HG03095 (cell line): ENCODE results near the gene CCDC61.

Experiments
- ATAC-seq: cut with Tn5 transposase; IDR thresholded peaks from one replicate; pipeline ENCODE4 v1.9.1; 2021; ENCODE audit warnings: moderate library complexity; ENCODE audit not compliant: unreplicated experiment

The CCDC61 gene

DNA sequence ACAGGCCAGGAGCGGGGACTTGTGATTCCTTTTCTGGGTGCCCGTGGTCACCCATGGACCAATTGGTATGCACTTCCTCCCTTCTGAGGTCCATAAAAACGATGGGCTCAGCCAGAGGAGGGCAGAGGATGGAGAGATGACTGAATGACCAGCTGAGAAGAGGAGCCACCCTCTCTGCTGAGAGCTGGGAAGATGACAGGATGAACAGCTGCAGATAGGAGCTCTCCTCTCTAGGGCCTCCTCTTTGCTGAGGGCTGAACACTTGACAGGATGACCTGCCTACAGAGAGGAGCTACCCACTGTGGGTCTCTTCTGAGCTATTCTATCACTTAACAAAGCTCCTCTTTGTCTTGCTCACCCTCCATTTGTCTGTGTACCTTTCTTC lies 41.5 kb downstream of the CCDC61 start:
- no peak for ATAC-seq

DNA sequence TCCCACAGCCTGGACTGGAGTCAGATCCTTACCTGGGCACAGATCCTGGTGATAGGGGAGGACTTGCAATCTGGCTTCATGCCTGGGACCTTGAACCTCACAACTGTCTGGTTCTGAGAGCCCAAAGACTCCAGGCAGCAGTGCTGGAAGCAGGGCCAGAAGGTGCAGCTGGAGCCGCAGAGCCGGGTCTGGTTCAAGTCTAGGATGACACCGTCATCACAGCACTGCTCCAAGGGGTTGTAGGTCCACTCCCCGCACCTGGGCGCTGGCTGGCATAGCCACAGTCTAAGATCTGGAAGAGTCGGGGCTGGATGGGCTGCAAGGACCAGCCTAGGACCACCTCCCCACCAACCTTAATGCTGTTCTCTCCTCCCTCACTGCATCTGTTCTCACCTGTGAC lies 44.9 kb downstream of the CCDC61 start:
- no peak for ATAC-seq

DNA sequence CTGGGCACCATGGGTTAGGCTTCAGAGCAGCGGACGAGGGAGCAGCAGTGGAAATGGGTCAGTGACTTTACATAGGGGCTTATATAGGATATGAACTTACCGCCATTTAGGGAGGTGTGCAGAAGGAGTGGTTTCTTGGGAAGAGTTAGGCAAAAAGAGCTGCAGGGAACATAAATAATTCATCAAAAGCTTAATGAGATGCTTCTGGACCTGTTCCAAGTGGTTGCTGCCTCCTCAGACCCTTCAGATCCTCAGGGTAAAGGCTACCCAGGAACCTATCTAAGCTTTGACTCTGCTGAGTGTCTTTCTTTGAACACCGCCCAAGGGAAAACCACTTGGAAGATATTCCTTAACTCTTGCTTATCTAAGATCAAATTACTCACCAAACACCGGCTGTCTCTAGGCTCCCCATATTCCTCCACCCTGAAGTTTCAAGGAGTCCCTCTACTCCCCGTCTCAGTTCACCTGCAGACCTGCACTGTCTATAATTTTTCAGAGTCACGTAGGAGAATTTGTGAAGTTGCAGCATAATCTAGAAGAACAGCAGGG lies 45.8 kb downstream of the CCDC61 start, which contains the start of gene IGFL4:
TSS of gene IGFL4 (minus strand) at position 51 of the 549 bp plus-strand sequence. CDS start at position 11, 40 bp downstream.
- no peak for ATAC-seq

DNA sequence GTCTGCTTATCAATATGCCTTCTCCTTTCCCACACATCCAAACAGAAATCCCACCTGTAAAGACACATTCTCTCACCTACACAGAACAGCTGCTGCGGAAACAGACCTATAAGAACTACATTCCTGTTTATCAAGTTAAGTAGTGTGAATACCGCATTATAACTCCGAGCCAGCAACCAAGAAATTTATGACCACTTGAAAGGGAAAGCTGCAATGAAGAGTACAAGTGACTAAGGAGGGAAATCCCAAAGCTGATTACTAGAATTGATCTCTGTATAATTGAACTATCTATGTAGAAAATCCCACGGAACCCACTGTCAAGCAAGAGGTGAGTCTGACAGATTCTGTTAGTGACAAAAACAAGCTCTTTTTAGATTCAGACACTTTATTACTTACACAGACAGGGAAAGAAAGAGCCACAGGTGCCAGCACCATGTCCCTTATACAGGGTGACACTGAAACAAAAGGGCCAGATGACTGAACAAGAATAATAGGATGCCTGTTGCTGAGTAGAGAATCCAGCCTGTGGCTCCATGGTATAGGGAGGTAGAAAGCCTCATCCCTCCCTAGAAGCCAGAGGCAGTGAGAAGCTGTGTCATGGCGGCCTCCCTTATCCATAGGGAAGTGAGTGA lies 47.1 kb downstream of the CCDC61 start:
- no peak for ATAC-seq

DNA sequence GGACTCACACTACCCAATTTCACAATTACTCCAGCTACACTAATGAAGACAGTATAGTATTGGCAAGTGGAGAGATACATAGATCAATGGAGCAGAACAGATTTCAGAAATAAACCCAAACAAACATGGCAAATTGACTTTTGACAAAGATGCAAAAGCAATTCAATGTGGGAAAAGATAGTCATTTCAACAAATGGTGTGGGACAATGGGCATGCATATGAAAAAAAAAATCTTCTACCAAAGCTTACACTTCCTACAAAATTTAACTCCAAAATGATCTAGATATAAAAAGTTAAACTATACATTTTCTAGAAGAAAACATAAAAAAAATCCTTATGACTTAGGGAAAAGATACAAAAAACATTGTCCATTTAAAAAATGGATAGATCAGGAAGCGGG lies 48.3 kb downstream of the CCDC61 start:
- ATAC-seq: no peak

DNA sequence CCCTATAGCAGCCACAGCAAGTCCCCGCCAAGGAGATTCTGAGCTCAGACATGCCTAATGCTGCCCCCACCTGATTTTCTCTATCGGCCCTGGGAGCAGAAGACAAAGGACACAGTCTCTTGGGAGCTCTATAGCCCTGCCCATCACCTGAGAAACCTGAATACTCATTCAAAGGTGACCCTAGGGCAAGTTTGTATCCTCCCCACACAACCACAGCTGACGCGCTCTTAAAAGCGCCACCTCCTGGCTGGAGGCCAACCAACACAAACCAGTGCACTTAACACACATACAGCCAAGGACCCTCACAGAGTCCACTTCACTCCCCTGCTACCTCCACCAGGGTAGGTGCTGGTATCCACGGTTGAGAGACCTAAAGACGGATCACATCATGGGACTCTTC lies 54.3 kb downstream of the CCDC61 start:
- no peak for ATAC-seq

DNA sequence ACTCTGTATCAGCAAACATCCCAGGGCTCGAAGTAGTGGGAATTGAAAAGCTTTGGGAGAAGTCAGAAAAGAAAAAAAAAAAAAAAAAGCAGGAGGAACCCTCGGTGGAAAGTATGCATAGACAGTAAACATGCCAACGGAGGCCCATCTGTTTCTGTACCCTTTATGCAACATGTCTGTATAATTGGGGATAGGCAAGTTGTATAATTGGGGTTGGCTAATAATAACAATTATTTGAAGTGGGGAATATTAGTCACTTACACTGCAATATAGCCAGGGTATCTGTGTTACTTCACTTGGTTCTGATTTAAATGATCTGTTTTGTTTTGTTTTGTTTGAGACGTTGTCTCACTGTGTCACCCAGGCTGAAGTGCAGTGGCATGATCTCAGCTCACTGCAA lies 57.6 kb downstream of the CCDC61 start:
- ATAC-seq: no peak

DNA sequence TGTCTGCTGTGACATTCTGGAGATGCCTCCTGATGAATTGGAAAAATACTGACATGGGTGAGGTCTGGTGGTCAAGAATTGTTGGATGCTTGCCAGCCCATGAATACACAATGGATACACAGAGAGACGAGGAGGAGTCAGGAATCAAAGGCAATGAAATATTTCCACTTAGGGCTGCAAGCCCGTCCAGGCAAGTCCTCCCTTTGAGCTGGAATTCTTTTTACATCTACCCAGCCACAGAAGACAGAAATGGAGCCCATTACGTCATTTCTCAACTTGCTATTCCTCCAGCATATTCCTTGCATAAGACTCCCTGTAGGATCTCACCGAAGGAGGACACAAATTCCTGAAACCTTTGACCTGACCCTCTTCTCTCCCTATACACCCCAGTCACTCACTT lies 61.3 kb downstream of the CCDC61 start:
- ATAC-seq: no peak

DNA sequence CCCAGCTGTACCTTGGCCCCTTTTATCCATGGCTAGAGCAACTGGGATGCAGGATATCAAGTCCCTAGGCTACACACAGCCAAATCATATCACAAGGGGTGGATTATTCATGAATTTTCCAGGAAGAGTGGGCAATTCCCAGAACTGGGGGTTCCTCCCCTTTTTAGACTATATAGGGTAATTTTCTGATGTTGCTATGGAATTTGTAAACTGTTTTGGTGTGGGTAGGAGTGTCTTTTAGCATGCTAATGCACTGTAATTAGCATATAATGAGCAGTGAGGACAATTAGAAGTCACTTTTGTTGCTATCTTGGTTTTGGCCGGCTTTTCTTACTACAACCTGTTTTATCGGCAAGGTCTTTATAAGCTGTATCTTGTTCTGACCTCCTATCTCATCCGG lies 63.5 kb downstream of the CCDC61 start:
- ATAC-seq: no peak

DNA sequence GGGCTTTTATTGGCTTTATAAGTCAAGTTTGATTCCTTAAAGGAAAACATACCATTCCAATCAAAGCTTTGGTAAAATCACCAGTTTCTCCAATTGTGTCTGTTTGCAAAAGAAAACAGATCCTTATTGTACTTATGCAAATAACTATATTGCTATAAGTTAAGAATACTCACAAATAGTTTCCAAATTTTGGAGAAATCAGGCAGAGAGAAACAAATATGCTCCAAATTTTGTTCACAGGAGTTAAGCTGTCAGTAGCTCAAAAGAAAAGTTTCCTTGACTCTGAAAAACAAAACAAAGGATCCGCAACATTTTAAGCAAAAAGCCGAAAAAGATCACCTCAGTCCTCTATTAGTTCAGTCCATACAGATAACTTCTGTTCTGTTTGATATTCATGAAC lies 64.7 kb downstream of the CCDC61 start:
- ATAC-seq: no peak

DNA sequence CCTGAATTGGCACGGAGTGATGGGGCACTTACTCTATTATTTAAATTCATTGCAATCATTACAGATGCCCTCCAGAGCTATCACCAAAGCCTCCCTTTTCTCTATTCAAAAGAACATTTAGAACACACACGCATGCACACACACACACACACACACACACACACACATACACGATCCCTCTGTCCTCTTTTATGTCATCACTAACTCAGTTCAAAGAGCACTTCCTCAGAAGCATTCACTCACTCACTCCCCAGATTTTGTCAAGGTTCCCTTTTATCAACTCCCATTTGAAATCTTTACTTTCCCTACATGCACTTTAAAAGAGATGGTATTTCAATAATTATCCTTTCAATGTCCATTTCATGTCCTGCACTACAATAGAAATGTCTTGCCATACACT lies 67.9 kb downstream of the CCDC61 start:
- ATAC-seq: no peak

DNA sequence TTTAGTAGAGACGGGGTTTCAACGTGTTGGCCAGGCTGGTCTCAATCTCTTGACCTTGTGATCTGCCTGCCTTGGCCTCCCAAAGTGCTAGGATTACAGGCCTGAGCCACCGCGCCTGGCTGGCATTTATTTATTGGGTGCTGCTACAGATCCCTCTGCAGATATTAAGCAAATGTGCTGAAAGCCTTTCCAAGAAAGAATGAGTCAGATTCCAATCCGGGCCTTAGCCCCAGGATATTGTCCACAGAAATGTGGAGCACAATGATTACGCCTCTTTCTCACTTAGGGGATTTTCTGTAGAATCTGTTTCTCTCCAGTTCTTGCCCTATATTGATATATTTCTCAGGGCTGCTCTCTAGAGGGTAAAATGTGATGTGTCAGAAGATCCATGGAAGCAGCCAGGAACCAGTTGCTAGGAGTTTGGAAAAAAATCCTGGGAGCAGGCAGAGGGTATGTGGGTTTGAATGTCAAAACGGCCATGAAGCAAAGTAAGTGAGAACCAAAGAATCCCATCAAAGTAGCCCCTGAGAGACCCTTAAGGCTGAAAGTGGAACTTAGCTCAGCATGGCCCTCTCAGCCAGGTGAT lies 70.3 kb downstream of the CCDC61 start:
- no peak for ATAC-seq

DNA sequence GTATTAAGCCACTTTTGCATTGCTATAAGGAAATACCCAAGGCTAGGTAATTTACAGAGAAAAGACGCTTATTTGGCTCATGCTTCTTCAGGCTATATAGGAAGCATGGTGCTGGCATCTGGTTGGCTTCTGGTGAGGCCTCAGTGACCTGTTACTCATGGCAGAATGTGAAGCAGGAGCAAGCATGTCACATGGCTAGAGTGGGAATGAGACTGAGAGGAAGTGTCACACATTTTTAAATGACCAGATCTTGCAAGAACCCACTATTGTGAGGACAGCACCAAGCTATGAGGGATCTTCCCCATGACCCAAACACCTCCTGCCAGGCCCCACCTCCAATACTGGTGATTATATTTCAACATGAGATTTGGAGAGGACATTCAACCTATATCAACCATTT lies 71.2 kb downstream of the CCDC61 start:
- no peak for ATAC-seq

DNA sequence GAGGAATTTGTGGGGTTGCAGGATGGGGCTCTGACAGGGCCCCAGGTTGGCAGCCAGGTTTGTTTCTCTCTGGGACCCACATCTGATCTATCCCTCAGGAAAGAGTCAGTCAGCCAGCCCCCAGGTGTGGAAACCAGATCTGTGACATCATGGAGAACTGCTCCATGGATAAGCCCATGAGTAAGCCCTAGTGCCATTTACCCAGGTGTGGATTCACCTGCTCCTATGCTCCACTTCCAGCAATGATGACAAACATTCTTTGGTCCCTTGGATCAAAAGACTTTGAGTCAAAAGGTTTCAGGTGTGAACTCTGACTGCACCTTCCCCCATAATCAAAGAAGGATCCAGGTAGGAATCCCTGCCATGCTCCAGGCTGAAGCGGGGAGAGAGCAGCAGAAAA lies 72.4 kb downstream of the CCDC61 start:
- no peak for ATAC-seq
